SK-N-SH (cell line): Measurements from ENCODE around the gene WARS2. TPM values are rescaled to one million over a fixed set of nuclear protein-coding genes. Genes with fewer than 3 reads are reported as not detected.

Experiments
- CTCF ChIA-PET: fragments of 300-600, 350-600 bp; formaldehyde crosslinking; extraction: SDS; loops from one replicate; lab custom pipeline; 2021; lab: Yijun Ruan, JAX
- POLR2A ChIA-PET: fragments of 350-600 bp; sonication (Branson Sonifier 250); formaldehyde crosslinking; extraction: SDS; loops from one replicate; lab custom pipeline; 2020; ENCODE audit warnings: antibody characterized with exemption, inconsistent platforms; lab: Yijun Ruan, JAX
- DNase-seq: peaks from one replicate; pipeline ENCODE4 v3.0.0; 2012
- H2AFZ ChIP-seq: fragments of 200-600 bp; sonication (generic); 2 replicates; pipeline ENCODE4 v1.8.1; 2016; ENCODE audit warnings: antibody characterized with exemption, mild to moderate bottlenecking, low read depth
- H3F3A ChIP-seq: fragments of 200-600 bp; sonication (generic); replicated peaks from 2 replicates; pipeline ENCODE3; 2016; ENCODE audit warnings: antibody characterized with exemption, mild to moderate bottlenecking; ENCODE audit not compliant: insufficient read depth
- H3K27ac ChIP-seq, 2 experiments: fragments of 200-500 bp in 1 of 2; fragments of 200-600 bp in 1 of 2; sonication (Bioruptor generic) in 1 of 2; sonication (generic), shearing (Covaris generic) in 1 of 2; 2 replicates each; pipeline versions ENCODE4 v1.5.1 to v1.6.1; 2014 to 2016; ENCODE audit warnings: low read depth in 2 of 2, inconsistent platforms in 1 of 2, low read length in 1 of 2, mild to moderate bottlenecking in 1 of 2, mixed read lengths in 1 of 2
- H3K27me3 ChIP-seq: fragments of 200-600 bp; sonication (generic), shearing (Covaris generic); 2 replicates; pipeline ENCODE4 v1.6.1; 2016; ENCODE audit warnings: mixed run types; ENCODE audit not compliant: insufficient read depth
- H3K36me3 ChIP-seq, 2 experiments: fragments of 200-500 bp in 1 of 2; fragments of 200-600 bp in 1 of 2; sonication (Bioruptor generic) in 1 of 2; sonication (generic) in 1 of 2; replicated peaks in 1 of 2; 2 replicates each; pipeline versions ENCODE3 to v1.5.1; 2014 to 2016; ENCODE audit warnings: low read length in 1 of 2, mild to moderate bottlenecking in 1 of 2; ENCODE audit not compliant: insufficient read depth in 2 of 2, control insufficient read depth in 1 of 2
- H3K4me1 ChIP-seq, 2 experiments: fragments of 200-500 bp in 1 of 2; fragments of 200-600 bp in 1 of 2; sonication (Bioruptor generic) in 1 of 2; sonication (generic), shearing (Covaris generic) in 1 of 2; 2 replicates each; pipeline versions ENCODE4 v1.5.1 to v1.6.1; 2014 to 2016; ENCODE audit warnings: low read depth in 1 of 2, low read length in 1 of 2, mixed run types in 1 of 2; ENCODE audit not compliant: insufficient read depth in 2 of 2, control insufficient read depth in 1 of 2
- H3K4me2 ChIP-seq: fragments of 200-600 bp; sonication (generic), shearing (Covaris generic); 2 replicates; pipeline ENCODE4 v1.6.1; 2017; ENCODE audit warnings: mixed run types
- H3K4me3 ChIP-seq, 2 experiments: fragments of 200-500 bp in 1 of 2; fragments of 200-600 bp in 1 of 2; sonication (Bioruptor generic) in 1 of 2; sonication (generic), shearing (Covaris generic) in 1 of 2; 2 replicates each; pipeline versions ENCODE4 v1.5.1 to v1.8.1; 2014 to 2016; ENCODE audit warnings: low read depth in 2 of 2, inconsistent platforms in 1 of 2, low read length in 1 of 2, mild to moderate bottlenecking in 1 of 2, mixed read lengths in 1 of 2, moderate library complexity in 1 of 2
- H3K79me2 ChIP-seq: fragments of 200-600 bp; sonication (generic); 2 replicates; pipeline ENCODE4 v1.8.1; 2017; ENCODE audit warnings: mild to moderate bottlenecking; ENCODE audit not compliant: insufficient read depth
- H3K9ac ChIP-seq: fragments of 200-600 bp; sonication (generic); 2 replicates; pipeline ENCODE4 v1.6.1; 2017; ENCODE audit warnings: mixed run types
- H3K9me2 ChIP-seq: fragments of 200-600 bp; sonication (generic); 2 replicates; pipeline ENCODE4 v1.6.1; 2017; ENCODE audit warnings: mixed run types
- H3K9me3 ChIP-seq: fragments of 200-600 bp; sonication (generic); 2 replicates; pipeline ENCODE4 v1.6.1; 2017; ENCODE audit warnings: mixed run types, mild to moderate bottlenecking, moderate library complexity
- H4K20me1 ChIP-seq: fragments of 200-600 bp; sonication (generic); 2 replicates; pipeline ENCODE4 v1.6.1; 2017; ENCODE audit warnings: mild to moderate bottlenecking, mixed run types; ENCODE audit not compliant: insufficient read depth
- CHD2 ChIP-seq: fragments of 150-350 bp; IDR thresholded peaks from 2 replicates; pipeline ENCODE4 v1.6.1; 2018; ENCODE audit warnings: low read length; ENCODE audit not compliant: partially characterized antibody
- CTCF ChIP-seq: fragments of 200-600 bp; sonication (generic); IDR thresholded peaks from 2 replicates; pipeline ENCODE4 v1.6.1; 2017; ENCODE audit warnings: antibody characterized with exemption, mild to moderate bottlenecking, moderate library complexity
- ELF1 ChIP-seq: IDR thresholded peaks from 2 replicates; pipeline ENCODE4 v1.4.0; 2012
- FOXM1 ChIP-seq: IDR thresholded peaks from 2 replicates; pipeline ENCODE4 v1.4.0; 2012; ENCODE audit warnings: low read depth, mild to moderate bottlenecking
- GABPA ChIP-seq: IDR thresholded peaks from 2 replicates; pipeline ENCODE4 v1.4.0; 2012; ENCODE audit warnings: low read depth, mild to moderate bottlenecking
- GATA2 ChIP-seq: sonication (generic); formaldehyde crosslinking; IDR thresholded peaks from 2 replicates; pipeline ENCODE4 v1.5.0; 2020; ENCODE audit warnings: mild to moderate bottlenecking, missing genetic modification reagents
- JUND ChIP-seq: IDR thresholded peaks from 2 replicates; pipeline ENCODE4 v1.4.0; 2012
- RAD21 ChIP-seq: IDR thresholded peaks from 2 replicates; pipeline ENCODE4 v1.6.1; 2012; ENCODE audit warnings: mild to moderate bottlenecking, low read length
- RCOR1 ChIP-seq: fragments of 150-350 bp; IDR thresholded peaks from 2 replicates; pipeline ENCODE4 v1.6.1; 2017; ENCODE audit warnings: antibody characterized with exemption, low read length
- REST ChIP-seq: IDR thresholded peaks from 2 replicates; pipeline ENCODE4 v1.6.1; 2012; ENCODE audit warnings: mild to moderate bottlenecking, low read depth, low read length, moderate library complexity
- RFX5 ChIP-seq: IDR thresholded peaks from 2 replicates; pipeline ENCODE4 v1.6.1; 2012; ENCODE audit warnings: mild to moderate bottlenecking, improper control_type of control experiment, low read length
- TAF1 ChIP-seq: IDR thresholded peaks from 2 replicates; pipeline ENCODE4 v1.6.1; 2012; ENCODE audit warnings: low read depth, mild to moderate bottlenecking, low read length, moderate library complexity, borderline replicate concordance
- TCF12 ChIP-seq: IDR thresholded peaks from 2 replicates; pipeline ENCODE4 v1.4.0; 2012
- USF1 ChIP-seq: IDR thresholded peaks from 2 replicates; pipeline ENCODE4 v1.4.0; 2012; ENCODE audit warnings: low read depth, borderline replicate concordance
- USF2 ChIP-seq: fragments of 150-350 bp; IDR thresholded peaks from 2 replicates; pipeline ENCODE4 v1.6.1; 2017; ENCODE audit warnings: antibody characterized with exemption, low read length, low read depth, borderline replicate concordance
- YY1 ChIP-seq: IDR thresholded peaks from 2 replicates; pipeline ENCODE4 v1.4.0; 2012; ENCODE audit warnings: low read depth, mild to moderate bottlenecking
- WGBS: methylation state at CpG from one replicate; pipeline ENCODE4 v1.1.6; 2017; ENCODE audit warnings: low lambda C conversion rate; 5-methylcytosine and 5-hydroxymethylcytosine counted together
- polyA plus RNA-seq, 3 experiments: library from polyadenylated mRNA; depleted of rRNA; stranded (reverse); fragments of >200 nt; gene quantifications; 2 replicates each; pipeline ENCODE4 v1.2.3, GENCODE V29; 2012

The WARS2 gene
- polyA plus RNA-seq, 1 of the 3 experiments (the other 2 are of a cell fraction): 4.8 TPM

- TF ChIP-seq TAF1 (no peak), GABPA (no peak), ELF1 (no peak), FOXM1 (no peak), RFX5 (no peak), USF2 (no peak), JUND (no peak), REST (no peak), YY1 (no peak)
These were observed 140.9 kb downstream of the WARS2 start (continued) for GRCh38 chr1:118999348-119000071.

- TF ChIP-seq CTCF (no peak), CHD2 (no peak), USF1 (no peak), RCOR1 (no peak), ELF1 (no peak), RFX5 (no peak), GATA2 (CRISPR knock-in tag) (no peak), TAF1 (no peak), RAD21 (no peak), TCF12 (no peak)
- DNase-seq: no peak
These were observed 142.3 kb downstream of the WARS2 start for GRCh38 chr1:118998171-118998570.

More at GRCh38 chr1:118998171-118998570, 142.3 kb downstream of the WARS2 start:
- H3K4me3 ChIP-seq: no peak overlapping the region
- no peak overlapping the region for H3K4me2 ChIP-seq
- H3F3A ChIP-seq: no peaks in the 10 kb centered on the region
- no peak overlapping the region for H3K27ac ChIP-seq
- no peaks in the 10 kb centered on the region for H3K79me2 ChIP-seq
- 2% methylated on average over 2 of the region's 2 CpGs for WGBS
- H2AFZ ChIP-seq: no peak overlapping the region
- H3K4me1 ChIP-seq: no peaks in the 10 kb centered on the region
- ChIA-PET POLR2A (no interaction called here), CTCF (interaction anchor here (1.4 to 3.0 kb wide), 2 partner anchors 10 to 14 kb away, joined by 3 to 13 read pairs; no protein-coding TSS in a partner anchor)
- no peaks in the 10 kb centered on the region for H3K36me3 ChIP-seq
- H3K27me3 ChIP-seq: peaks cover 85% of the 10 kb centered on the region
- H3K9ac ChIP-seq: no peak overlapping the region
- no peaks in the 10 kb centered on the region for H3K9me2 ChIP-seq
- H4K20me1 ChIP-seq: no peaks in the 10 kb centered on the region
- no peaks in the 10 kb centered on the region for H3K9me3 ChIP-seq
